Lung microvascular endothelial cell (primary cell): ENCODE results near the gene ECEL1. TPM values are rescaled to one million over a fixed set of nuclear protein-coding genes. Genes with fewer than 3 reads are reported as not detected.

ENCODE experiments used
- DNase-seq, 2 donors: peaks; one replicate each; pipeline versions ENCODE4 v3.0.0 to v3.0.0-alpha.2; 2010; ENCODE audit warnings: low read depth in 2 of 2
- total RNA-seq: library from RNA; depleted of rRNA; stranded (reverse); fragments of >200 nt; gene quantifications from 2 replicates; pipeline ENCODE4 v1.2.1, GENCODE V29; 2014

ECEL1 gene
- total RNA-seq, 1 donor from 2014 or later, result not detected

- no peak for DNase-seq
Observed at GRCh38 chr2:232498452-232498851, 10.8 kb upstream of the ECEL1 start.

- no peak for DNase-seq
Observed at GRCh38 chr2:232497348-232497747, 9.7 kb upstream of the ECEL1 start.

- no peak for DNase-seq
Observed at GRCh38 chr2:232496501-232497270, 9.1 kb upstream of the ECEL1 start.

- no peak for DNase-seq
Observed at GRCh38 chr2:232495292-232495691, 7.7 kb upstream of the ECEL1 start.

- no peak for DNase-seq
Observed at GRCh38 chr2:232494542-232494941, 6.9 kb upstream of the ECEL1 start.

- DNase-seq, result no peak
Observed at GRCh38 chr2:232493701-232494474, 6.3 kb upstream of the ECEL1 start.

GRCh38 chr2:232492963-232493700 lies 5.5 kb upstream of the ECEL1 start:
- DNase-seq, result no peak

- DNase-seq, result no peak
Observed at GRCh38 chr2:232492236-232492848, 4.7 kb upstream of the ECEL1 start.

GRCh38 chr2:232491139-232491780 lies 3.6 kb upstream of the ECEL1 start:
- DNase-seq, result no peak

- DNase-seq, result no peak
Observed at GRCh38 chr2:232490221-232491138, 2.8 kb upstream of the ECEL1 start.

- DNase-seq, result no peak
Observed at GRCh38 chr2:232489516-232490220, 2.0 kb upstream of the ECEL1 start.

GRCh38 chr2:232488721-232489300 lies 1.2 kb upstream of the ECEL1 start:
- DNase-seq, result no peak

GRCh38 chr2:232488097-232488711 lies 570 bp upstream of the ECEL1 start:
- no peak for DNase-seq

- no peak for DNase-seq
Observed at GRCh38 chr2:232486558-232487384, 863 bp downstream of the ECEL1 start.

GRCh38 chr2:232485757-232486557 lies 1.7 kb downstream of the ECEL1 start:
- no peak for DNase-seq

- DNase-seq, result no peak
Observed at GRCh38 chr2:232485348-232485756, 2.3 kb downstream of the ECEL1 start.
